Right hindlimb (tissue), 1 donor: ENCODE data around the gene RNU2-1.
"Not testable (repeated sequence)": the region's sequence is repeated elsewhere in the genome, so short reads cannot be mapped to it uniquely, and the experiment has no call there.

Source experiments
- DNase-seq: peaks from one replicate; pipeline ENCODE4 v3.0.0-alpha.2; 2018

The RNU2-1 gene

DNA sequence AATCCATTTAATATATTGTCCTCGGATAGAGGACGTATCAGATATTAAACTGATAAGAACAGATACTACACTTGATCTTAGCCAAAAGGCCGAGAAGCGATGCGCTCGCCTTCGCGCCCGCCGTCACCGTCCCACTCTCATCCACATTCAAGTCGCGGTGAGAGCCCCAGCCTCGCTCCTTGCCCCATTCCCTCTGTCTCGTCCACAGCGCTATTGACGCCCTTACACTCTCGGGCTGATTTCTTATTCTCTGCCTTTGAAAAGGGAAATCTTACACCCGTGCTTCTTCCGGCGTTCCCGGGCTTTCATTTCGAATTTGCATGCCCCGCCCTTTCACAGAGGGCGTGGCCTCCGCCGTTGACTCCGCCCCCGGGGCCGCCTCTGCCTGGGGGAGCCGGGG, at the start of gene RNU2-1:
RNU2-1 (minus strand) TSS at position 101 of the 400 bp plus-strand sequence.
- not testable (repeated sequence) for DNase-seq

DNA sequence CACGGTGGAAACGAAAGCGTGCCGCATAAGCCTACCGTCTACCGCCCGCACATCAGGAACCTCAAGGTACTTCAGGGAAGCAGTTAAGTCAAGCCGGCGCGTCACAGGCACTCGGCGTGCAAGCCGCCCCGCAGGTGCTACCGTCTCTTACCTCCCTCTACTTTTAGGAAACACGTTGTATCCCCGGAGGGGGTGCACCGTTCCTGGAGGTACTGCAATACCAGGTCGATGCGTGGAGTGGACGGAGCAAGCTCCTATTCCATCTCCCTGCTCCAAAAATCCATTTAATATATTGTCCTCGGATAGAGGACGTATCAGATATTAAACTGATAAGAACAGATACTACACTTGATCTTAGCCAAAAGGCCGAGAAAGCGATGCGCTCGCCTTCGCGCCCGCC, 39.1 kb upstream of the RNU2-1 start:
- not testable (repeated sequence) for DNase-seq

DNA sequence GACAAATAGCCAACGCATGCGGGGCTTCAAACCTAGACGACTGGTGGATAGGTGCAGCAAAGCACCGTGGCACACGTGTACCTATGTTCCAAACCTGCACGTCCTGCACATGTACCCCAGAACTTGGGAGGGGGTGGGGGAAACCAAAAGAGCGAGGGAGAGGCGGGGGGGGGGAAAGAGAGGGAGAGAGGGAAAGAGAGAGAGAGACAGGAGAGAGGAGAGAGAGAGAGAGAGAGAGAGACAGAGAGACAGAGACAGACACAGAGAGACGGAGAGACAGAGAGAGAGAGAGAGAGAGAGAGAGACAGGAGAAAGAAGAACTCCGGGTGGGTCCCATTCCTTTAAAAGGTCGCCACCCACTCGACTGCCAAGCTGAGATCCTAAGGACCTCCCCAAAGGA, 38.7 kb upstream of the RNU2-1 start:
- not testable (repeated sequence) for DNase-seq

DNA sequence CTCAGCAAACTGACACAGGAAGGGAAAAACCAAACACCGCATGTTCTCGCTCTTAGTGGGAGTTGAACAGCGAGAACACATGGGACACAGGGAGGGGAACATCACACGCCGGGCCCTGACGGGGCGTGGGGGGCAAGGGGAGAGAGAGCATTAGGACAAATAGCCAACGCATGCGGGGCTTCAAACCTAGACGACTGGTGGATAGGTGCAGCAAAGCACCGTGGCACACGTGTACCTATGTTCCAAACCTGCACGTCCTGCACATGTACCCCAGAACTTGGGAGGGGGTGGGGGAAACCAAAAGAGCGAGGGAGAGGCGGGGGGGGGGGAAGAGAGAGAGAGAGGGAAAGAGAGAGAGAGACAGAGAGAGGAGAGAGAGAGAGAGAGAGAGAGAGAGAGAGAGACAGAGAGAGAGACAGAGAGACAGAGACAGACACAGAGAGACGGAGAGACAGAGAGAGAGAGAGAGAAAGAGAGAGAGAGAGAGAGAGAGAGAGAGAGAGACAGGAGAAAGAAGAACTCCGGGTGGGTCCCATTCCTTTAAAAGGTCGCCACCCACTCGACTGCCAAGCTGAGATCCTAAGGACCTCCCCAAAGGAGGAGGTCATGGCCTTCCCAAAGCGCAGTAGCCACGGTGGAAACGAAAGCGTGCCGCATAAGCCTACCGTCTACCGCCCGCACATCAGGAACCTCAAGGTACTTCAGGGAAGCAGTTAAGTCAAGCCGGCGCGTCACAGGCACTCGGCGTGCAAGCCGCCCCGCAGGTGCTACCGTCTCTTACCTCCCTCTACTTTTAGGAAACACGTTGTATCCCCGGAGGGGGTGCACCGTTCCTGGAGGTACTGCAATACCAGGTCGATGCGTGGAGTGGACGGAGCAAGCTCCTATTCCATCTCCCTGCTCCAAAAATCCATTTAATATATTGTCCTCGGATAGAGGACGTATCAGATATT, 37.1 kb upstream of the RNU2-1 start:
- DNase-seq: not testable (repeated sequence)

DNA sequence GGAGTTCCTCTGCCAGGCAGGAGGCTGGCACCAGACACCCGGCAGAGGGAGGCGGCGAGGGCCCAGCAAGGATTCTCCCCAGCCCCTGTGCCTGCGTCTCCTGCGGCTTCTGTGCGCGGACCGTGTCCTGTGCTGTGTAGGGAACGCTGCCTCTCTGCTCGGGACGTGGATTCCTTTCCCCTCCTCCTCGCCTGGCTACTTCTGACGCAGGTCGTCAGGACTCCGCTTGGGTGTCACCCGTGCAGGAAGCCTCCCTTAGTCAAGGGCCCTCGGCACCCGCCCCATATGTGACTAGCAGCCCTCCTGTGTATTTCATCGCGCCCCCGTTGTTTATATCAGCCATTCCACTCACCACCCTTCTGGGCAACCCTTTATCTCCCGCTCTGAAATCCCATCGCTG, 12.7 kb upstream of the RNU2-1 start:
- not testable (repeated sequence) for DNase-seq

DNA sequence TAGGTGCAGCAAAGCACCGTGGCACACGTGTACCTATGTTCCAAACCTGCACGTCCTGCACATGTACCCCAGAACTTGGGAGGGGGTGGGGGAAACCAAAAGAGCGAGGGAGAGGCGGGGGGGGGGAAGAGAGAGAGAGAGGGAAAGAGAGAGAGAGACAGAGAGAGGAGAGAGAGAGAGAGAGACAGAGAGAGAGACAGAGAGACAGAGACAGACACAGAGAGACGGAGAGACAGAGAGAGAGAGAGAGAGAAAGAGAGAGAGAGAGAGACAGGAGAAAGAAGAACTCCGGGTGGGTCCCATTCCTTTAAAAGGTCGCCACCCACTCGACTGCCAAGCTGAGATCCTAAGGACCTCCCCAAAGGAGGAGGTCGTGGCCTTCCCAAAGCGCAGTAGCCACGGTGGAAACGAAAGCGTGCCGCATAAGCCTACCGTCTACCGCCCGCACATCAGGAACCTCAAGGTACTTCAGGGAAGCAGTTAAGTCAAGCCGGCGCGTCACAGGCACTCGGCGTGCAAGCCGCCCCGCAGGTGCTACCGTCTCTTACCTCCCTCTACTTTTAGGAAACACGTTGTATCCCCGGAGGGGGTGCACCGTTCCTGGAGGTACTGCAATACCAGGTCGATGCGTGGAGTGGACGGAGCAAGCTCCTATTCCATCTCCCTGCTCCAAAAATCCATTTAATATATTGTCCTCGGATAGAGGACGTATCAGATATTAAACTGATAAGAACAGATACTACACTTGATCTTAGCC, 7.0 kb upstream of the RNU2-1 start:
- not testable (repeated sequence) for DNase-seq

DNA sequence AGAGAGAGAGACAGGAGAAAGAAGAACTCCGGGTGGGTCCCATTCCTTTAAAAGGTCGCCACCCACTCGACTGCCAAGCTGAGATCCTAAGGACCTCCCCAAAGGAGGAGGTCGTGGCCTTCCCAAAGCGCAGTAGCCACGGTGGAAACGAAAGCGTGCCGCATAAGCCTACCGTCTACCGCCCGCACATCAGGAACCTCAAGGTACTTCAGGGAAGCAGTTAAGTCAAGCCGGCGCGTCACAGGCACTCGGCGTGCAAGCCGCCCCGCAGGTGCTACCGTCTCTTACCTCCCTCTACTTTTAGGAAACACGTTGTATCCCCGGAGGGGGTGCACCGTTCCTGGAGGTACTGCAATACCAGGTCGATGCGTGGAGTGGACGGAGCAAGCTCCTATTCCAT, 5.8 kb upstream of the RNU2-1 start:
- DNase-seq: not testable (repeated sequence)

DNA sequence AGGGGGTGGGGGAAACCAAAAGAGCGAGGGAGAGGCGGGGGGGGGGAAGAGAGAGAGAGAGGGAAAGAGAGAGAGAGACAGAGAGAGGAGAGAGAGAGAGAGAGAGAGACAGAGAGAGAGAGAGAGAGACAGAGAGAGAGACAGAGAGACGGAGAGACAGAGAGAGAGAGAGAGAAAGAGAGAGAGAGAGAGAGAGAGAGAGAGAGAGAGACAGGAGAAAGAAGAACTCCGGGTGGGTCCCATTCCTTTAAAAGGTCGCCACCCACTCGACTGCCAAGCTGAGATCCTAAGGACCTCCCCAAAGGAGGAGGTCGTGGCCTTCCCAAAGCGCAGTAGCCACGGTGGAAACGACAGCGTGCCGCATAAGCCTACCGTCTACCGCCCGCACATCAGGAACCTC, 514 bp downstream of the RNU2-1 start:
- not testable (repeated sequence) for DNase-seq

DNA sequence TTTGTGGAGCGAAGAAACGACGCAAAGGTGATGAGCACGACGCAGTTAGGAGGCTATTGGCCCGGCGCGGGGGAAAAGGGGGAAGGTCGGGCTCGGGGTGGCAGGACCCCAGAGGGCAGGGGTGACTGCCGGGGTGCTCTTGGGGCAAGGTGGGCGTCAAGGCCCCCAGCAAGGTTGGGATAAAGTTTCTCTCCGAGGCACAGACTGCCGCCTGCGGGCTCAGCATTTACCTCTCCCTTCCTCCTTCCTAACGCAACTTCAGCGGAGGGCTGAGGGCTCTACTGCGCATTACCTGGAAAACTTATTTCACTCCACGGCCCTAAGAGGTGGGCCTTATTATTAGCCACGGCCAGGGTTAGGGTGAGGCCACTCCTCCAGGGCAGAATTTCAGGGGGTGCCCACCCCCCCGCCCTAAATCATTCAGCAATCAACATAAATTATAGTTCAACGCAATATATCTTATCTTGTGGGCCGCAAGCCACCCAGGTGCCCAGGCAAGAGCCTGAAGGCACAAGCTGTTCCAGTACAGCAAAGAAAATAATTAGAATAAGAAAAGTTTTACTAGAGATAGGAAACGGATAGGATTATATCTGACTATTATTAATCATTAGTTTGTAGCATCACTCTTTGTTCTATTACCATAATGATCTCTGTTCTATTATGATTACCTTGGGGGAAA, 1.6 kb downstream of the RNU2-1 start:
- DNase-seq: not testable (repeated sequence)

DNA sequence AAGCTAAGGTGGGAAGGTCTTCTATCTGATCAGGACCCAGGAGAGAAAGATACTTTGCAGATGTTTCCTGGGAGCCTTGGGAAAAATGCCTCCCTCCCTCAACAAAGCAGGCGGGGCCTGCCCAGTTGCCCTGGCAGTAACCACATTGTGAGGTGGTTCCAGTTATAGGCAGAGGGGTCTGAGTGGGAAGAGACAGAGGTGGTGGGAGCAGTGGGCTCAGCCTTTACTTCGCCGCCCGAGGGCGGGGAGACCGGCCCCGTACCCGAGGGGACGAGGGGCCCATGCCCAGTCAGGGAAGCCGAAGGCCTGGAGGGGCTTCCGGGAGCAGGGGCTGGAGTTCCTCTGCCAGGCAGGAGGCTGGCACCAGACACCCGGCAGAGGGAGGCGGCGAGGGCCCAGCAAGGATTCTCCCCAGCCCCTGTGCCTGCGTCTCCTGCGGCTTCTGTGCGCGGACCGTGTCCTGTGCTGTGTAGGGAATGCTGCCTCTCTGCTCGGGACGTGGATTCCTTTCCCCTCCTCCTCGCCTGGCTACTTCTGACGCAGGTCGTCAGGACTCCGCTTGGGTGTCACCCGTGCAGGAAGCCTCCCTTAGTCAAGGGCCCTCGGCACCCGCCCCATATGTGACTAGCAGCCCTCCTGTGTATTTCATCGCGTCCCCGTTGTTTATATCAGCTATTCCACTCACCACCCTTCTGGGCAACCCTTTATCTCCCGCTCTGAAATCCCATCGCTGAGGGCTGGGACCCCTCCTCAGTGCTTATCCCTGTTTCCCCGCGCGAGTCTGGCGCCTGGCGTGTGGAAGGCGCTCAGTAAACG, 2.4 kb downstream of the RNU2-1 start:
- DNase-seq: peak; percentile 17

DNA sequence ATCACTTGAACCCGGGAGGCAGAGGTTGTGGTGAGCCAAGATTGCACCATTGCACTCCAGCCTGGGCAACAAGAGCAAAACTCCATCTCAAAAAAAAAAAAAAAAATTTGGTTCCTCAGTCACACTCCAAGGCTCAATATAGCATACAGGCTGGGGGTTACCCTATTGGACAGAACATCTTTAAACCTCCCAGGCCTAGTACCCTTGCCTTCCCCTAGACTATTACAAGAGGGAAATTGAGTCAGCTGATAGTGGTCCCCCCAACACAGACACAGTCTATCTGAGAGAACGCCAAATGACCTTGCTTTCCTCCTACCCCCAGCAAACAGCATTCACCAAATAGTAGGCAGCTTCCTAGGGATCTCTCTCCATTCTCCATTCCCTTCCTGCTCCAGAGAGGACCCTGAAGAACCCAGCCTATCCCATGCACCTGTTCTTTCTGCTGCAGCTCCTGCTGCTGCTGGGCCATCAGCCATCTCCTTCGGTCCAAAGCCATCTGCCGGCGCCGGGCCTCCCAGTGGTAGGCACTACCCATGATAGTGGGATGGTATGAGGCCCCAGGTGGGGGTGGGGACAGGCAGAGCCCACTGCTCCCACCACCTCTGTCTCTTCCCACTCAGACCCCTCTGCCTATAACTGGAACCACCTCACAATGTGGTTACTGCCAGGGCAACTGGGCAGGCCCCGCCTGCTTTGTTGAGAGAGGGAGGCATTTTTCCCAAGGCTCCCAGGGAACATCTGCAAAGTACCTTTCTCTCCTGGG, 5.6 kb downstream of the RNU2-1 start, which contains the start of gene CCDC200:
CCDC200 (minus strand) TSS at position 604 of the 763 bp plus-strand sequence; CDS start at position 535, 69 bp downstream.
- not testable (repeated sequence) for DNase-seq

DNA sequence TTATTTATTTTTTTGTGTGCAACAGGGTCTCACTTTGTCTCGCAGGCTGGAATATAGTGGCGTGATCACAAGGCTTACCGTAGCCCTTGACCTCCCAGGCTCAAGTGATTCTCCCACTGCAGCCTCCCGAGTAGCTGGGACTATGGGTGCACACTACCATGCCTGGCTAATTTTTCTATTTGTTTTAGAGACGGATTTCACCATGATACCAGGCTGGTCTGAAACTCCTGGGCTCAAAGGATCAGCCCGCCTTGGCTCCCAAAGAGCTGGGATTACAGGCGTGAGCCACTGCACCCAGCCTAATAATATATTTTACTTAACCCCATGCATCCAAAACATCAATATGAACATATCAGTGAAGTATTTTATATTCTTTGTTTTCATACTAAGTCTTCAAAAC, 7.4 kb downstream of the RNU2-1 start:
- no peak for DNase-seq

DNA sequence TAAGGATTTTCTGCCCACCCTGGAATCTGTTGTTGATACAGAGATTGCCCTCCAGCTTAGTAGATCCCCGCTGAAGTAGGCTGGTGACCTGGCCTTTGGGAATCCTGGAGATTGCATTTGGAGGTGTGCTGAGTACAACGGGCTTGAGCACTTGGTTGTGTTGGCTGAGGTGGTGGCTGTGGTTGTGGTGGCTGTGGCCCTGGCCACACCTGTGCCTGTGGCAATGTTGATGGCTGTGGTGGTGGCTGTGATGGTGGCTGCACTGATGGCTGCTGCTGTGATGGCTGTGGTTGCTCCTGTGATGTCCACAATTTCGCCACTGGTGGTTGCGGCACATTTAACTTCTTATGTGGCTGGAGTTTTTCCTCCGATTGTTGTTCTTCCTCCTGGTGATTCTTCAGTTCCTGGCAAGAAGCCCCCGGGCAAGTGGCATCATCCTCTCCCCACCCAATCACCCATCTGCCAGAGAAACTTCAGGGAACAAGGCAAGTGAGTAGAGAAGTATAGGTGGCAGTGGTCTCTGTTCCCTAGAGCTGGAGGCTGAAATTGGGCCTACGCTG, 9.6 kb downstream of the RNU2-1 start:
- DNase-seq: no peak

DNA sequence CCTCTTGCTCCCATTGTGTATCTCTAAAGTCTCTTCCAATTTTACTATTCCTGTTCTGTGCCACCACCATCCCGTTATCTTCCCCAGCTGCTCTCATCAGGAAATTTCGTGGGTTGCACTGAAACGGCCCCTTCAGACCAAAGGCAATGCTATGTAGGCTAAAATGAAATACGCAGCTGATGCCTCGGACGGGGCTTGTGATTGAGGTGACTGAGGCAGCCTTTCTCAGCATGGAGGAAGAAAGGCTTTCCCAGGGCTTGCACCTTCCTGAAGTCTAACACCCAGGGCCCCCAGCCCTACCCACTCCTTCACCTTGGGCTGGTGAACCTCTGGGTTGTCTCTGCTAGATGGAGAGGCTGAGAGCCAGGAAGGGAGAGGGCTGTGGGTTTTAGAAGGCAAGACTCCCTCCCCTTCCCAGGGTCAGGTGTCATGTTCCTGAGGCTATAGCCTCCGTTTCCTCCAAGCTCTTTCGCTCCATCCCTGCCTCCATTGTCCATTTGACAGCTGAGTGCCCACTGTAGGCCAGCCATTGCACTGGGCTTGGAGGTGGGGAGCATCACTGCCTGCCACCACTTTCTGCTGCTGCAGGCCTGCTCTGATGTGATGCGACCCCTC, 13.2 kb downstream of the RNU2-1 start:
- DNase-seq: no peak

DNA sequence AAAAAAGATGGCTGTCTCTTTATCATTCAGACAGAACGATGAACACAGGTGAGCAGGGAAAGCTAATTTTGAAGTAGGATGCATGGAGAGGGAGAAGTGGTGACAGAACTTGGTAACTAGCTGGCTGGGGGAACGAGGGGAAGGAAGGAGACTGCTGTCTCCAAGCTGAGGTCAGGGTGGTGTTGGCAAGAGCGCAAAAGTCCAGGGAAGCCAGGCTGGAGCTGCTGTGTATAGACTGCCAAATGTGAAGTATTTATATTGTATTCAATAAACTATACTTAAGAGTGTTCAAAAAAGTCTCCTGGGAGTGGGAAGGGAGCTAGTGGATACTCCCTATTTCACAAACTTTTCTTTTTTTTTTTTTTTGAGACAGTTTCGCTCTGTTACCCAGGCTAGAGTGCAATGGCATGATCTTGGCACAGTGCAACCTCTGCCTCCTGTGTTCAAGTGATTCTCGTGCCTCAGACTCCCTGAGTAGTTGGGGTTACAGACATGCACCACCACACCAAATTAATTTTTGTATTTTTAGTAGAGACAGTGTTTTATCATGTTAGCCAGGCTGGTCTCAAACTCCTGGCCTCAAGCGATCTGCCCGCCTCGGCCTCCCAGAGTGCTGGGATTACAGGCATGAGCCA, 13.9 kb downstream of the RNU2-1 start:
- no peak for DNase-seq

DNA sequence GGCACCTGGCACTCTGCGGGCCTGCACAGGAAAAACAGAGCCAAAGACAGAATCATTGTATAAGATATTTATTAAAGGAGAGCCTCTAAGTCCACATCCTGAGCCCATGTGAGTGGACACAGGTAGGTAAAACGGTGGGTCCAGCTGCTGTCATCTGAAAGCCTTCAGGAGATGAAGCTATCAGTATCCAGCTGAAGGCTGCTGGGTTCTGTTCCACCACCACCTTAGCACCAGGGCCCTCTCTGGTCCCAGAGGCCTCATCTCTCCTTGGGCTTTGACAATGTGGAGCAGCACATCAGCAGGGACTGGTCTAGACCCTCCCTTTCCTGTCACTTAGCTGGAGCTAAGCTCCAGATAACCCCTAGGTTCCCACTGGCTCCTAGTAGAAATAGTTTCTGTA, 14.8 kb downstream of the RNU2-1 start:
- DNase-seq: no peak

DNA sequence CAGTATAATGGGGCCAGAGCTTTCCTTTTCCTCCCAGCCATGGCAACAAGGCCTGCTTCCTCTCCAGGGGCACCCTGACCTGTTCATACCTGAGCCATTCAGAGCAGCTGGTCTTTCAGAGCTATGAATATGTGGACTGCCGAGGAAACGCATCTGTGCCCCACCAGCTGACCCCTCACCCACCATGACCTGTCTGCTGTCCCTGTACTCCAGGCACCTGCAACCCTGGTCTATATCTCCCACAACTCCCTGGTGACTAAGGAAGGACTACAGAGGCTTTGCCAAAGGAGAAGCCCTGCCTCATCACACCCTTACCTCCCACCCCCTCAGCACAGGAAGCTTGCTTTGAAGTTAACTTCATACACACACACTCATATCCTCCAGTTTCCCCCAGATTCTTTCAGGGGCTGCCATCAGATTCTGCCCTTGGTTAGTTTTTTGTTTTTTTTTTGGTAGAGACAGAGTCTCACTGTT, 16.1 kb downstream of the RNU2-1 start:
- DNase-seq: no peak

DNA sequence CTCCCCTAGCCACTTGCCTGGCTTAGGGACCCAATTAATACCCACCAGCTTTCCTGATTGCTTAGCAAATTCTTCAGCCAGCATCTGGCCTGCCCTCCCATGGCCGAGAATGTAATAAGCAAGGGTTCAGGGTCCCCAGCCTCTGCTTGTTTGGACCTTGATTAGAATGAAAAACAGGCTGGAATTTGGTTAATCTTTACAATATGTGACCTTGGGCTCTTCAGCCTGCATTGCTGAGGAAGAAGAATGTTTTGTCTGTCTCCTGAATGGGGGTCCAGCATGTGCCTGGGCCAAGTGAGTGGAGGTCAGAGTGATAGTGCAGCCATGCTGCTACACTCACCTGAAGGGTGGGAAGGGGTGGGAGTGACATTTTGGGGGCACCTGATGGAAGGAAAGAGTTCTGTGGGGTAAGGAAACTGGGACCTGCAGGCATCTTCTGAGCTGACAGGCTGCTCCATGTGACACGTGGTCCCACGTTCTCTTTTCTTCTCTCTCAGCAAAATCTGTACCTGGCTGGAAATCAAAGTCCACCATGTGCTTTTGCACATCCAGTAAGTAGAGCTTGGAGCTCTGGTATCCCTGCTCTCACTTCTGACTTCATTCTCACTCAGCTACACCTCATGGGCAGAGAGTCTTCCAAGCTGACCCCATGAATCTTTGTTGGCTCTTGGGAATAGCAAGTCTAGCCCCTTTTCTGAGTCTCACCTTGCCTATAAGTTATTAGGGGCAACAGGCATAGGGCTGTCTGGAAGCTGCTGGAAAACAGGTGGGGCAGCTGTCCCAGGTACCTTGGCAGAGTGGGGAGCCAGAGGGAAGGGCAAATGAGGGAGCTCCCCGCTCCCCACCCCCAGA, 16.8 kb downstream of the RNU2-1 start:
- no peak for DNase-seq

DNA sequence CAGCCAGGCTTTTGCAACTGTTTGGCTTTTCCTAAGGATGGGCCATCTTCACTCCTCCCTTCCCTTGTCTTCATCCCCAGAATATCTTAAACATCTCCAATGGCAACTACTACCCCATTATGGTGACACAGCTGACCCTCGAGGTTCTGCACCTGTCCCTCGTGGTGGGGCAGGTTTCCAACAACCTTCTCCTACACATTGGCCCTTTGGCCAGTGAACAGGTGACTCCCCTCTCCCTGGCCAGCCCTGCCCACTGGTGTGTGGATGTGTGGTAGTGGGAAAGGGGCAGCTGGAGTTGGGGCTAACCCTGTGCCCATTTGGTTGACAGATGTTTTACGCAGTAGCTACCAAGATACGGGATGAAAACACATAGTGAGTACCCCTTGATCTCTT, 17.4 kb downstream of the RNU2-1 start:
- DNase-seq: no peak
